Adipocyte (in vitro differentiated cells): ENCODE data around the gene HSPA9.
A peak's percentile ranks its signal among the peaks of the same experiment; 100 is the strongest.

Experiments used
- DNase-seq: peaks from one replicate; pipeline ENCODE4 v3.0.0-alpha.2; 2015; ENCODE audit warnings: low read depth
- H3K27me3 ChIP-seq: replicated peaks from 2 replicates; pipeline ENCODE4 v1.7.0; 2013; ENCODE audit warnings: mild to moderate bottlenecking, low read length, moderate library complexity; ENCODE audit not compliant: control insufficient read depth, insufficient read depth
- H3K36me3 ChIP-seq: 2 replicates; pipeline ENCODE4 v1.7.0; 2013; ENCODE audit warnings: low read length, mild to moderate bottlenecking, moderate library complexity; ENCODE audit not compliant: control insufficient read depth, insufficient read depth, severe bottlenecking
- H3K4me1 ChIP-seq: 2 replicates; pipeline ENCODE4 v1.7.0; 2013; ENCODE audit warnings: mild to moderate bottlenecking, low read length, moderate library complexity; ENCODE audit not compliant: control insufficient read depth, insufficient read depth
- H3K4me3 ChIP-seq: 2 replicates; pipeline ENCODE4 v1.7.0; 2013; ENCODE audit warnings: mild to moderate bottlenecking, low read length, moderate library complexity
- H3K9ac ChIP-seq: 2 replicates; pipeline ENCODE4 v1.7.0; 2013; ENCODE audit warnings: mild to moderate bottlenecking, low read length, moderate library complexity
- H3K9me3 ChIP-seq: 2 replicates; pipeline ENCODE4 v1.7.0; 2013; ENCODE audit warnings: mild to moderate bottlenecking, low read length, moderate library complexity; ENCODE audit not compliant: control insufficient read depth

Gene HSPA9

DNA sequence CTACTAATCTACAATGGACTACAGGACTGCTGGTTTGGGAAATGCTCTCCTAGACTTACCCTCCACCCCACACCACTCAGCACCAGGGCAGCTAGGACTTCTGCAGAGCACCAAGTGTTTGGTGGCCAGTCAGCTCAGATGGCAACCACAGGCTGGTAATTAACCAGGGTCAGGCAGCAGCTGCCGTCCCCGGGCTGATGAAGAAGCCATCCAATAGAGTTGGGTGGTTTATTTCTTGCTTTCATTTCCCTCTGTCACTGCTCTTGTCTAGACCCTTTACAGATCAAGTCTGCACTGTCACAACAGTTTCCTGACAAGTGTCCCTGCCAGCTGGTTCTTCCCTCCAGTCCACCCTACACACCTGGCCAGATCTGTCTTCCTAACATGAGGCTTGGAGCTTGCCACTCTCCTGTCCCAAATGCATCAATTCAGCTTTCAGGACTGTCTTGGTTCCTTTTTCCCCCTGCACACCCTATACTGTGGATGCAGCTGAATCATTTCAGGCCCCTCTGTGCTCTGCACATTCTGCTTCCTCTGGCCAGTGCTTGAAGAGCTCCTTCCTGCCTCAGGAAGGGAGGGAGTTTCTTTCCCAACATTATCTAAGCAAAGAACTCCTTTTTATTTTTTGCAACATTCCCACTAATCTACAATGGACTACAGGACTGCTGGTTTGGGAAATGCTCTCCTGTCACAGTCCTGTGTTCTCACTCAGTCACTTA, 30.2 kb upstream of the HSPA9 start:
- DNase-seq: no peak
- H3K4me3 ChIP-seq: no peak overlapping the region
- peaks cover 9% of the 10 kb centered on the region for H3K27me3 ChIP-seq
- H3K36me3 ChIP-seq: no peaks in the 10 kb centered on the region
- no peaks in the 10 kb centered on the region for H3K9me3 ChIP-seq
- no peak overlapping the region for H3K9ac ChIP-seq
- H3K4me1 ChIP-seq: peaks cover 22% of the 10 kb centered on the region

DNA sequence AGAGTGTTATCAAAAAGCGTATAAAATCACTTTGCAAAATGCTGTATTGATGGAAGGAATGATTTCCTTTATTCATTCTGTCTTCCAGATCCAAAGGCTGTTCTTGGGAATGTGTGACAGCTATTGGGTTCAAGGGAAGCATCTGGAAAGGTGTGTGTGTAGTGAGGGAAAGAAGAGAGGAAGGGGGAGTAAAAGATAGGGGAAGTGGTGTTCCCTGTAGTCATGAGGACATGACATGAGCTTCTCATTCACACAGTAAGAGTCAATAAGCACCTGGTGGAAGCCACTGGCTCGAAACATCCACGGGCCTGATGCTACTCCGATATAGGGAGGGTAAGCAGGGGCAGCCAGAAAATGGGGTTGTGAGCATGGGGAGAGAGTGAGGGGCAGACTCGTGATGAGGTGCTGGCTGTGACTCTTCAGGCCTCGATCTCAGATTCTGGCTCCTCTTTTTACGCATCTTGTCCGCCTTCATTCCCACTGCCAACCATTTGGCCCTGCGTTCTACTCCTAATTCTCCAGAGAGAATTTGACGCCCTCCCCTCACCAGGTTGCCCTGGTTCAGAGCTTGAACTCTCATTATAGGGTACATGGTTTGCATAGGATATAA, 29.1 kb upstream of the HSPA9 start:
- no peak for DNase-seq
- Histone ChIP-seq H3K9ac (no peak overlapping the region), H3K27me3 (peaks cover 9% of the 10 kb centered on the region), H3K4me1 (peaks cover 22% of the 10 kb centered on the region), H3K4me3 (no peak overlapping the region), H3K36me3 (no peaks in the 10 kb centered on the region), H3K9me3 (no peaks in the 10 kb centered on the region)

DNA sequence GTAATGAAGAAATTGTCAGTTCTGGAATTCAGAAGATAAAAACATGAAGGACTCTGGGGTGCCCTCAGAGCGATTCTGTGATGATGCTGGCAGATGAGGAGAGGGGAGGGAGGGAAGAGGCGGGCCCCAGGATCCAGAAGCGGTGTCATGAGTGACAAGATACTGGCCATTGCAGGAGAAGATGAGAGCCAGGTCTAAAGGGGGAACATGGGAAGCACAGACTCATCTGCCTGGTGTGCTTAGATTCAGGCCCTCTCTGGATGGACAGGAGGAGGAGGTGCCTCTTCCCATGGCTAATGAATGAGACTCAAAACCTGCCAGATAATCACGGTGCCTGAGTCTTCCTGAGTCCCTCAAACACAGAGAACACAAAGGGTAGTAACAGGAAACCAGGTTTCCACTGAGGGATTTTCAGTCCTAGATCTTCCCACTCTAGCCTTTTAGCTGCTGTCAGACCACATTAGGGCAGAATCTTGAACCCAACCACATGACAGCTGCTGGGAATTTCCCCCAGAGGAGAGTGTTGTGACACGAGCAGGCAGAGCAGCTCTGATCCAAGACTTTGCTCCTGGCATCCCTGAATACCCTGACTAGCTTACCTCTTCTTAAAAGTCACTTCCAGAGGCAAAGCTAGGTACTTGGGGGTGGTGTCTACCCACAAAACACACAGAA, 28.2 kb upstream of the HSPA9 start:
- Histone ChIP-seq H3K4me3 (no peak overlapping the region), H3K9me3 (no peaks in the 10 kb centered on the region), H3K36me3 (no peaks in the 10 kb centered on the region), H3K27me3 (peaks cover 9% of the 10 kb centered on the region), H3K4me1 (peaks cover 22% of the 10 kb centered on the region), H3K9ac (no peak overlapping the region)
- DNase-seq: peak; percentile 57

DNA sequence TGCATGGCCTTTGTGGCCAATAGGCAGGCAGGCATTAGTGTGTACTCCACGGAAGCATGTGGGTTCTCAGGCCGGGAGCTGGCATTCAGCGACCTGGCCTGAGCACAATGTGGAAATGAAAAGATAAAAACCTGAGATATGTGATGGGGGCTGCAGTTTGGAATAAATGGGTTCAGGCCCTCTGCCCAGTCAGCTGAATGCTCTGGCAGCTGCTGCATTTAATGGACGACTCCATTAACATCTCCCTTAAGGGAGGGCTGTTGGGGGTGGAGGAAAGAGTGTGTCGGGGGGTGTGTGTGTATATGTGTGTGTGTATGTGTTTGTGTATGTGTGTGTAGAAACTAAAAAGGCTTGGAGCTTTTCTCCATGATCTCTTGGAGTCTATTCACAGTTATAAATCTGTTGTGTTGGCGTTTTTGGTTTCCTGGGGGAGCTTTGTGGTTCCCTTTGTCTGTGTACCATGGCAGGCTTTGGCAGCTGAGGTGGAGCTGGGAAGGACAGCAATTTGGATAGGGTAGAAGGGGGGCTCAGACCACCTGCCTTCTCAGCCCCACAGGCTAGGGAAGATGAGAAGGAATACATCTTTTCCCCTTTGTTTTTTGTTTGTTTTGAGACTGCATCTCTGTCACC, 27.3 kb upstream of the HSPA9 start:
- no peak overlapping the region for H3K4me3 ChIP-seq
- no peaks in the 10 kb centered on the region for H3K36me3 ChIP-seq
- peaks cover 9% of the 10 kb centered on the region for H3K27me3 ChIP-seq
- no peaks in the 10 kb centered on the region for H3K9me3 ChIP-seq
- DNase-seq: no peak
- H3K9ac ChIP-seq: no peak overlapping the region
- H3K4me1 ChIP-seq: peaks cover 27% of the 10 kb centered on the region

DNA sequence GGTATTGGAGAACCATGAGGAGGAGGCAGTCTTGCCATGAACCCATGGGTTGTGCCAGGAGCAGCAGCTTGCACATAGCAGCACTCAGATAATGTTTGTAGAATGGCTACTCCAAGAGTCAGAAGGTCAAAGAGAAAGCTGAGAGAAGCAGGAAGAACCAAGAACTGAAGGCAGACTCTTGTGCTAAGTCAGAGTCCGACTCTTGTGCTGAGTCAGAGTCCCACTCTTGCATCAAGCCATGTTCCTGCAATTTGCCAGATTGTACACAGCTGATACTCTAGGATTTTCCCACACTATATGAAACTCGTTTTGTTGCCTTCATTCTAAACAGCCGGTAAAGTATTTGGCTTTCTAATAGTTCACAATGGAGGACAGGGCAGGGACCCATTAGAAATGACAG, 26.2 kb upstream of the HSPA9 start:
- H3K4me3 ChIP-seq: no peak overlapping the region
- H3K36me3 ChIP-seq: no peaks in the 10 kb centered on the region
- peak; percentile 90 for DNase-seq
- no peaks in the 10 kb centered on the region for H3K9me3 ChIP-seq
- H3K4me1 ChIP-seq: peaks cover 29% of the 10 kb centered on the region
- H3K27me3 ChIP-seq: peaks cover 3% of the 10 kb centered on the region
- H3K9ac ChIP-seq: no peak overlapping the region

DNA sequence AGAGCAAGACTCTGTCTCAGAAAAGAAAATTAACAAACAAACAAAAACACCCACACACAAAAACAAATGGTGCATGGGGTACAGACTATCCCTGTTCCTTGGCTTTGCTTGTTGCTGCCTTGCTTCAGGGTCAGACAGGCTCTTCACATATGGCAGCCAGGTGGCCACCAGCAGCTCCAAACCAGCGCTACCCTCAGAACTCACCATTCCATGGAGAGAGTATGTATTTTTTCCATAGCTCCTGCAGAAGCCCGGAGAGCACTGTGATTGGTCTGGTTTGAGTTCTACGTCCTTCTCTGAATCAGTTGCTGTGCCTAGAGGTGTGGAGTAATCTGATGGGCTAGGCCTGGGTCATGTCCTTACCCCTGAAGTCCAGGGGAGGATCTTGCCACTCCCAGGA, 25.2 kb upstream of the HSPA9 start:
- Histone ChIP-seq H3K9me3 (no peaks in the 10 kb centered on the region), H3K36me3 (no peaks in the 10 kb centered on the region), H3K27me3 (no peaks in the 10 kb centered on the region), H3K9ac (no peak overlapping the region), H3K4me3 (no peak overlapping the region), H3K4me1 (peaks cover 29% of the 10 kb centered on the region)
- no peak for DNase-seq

DNA sequence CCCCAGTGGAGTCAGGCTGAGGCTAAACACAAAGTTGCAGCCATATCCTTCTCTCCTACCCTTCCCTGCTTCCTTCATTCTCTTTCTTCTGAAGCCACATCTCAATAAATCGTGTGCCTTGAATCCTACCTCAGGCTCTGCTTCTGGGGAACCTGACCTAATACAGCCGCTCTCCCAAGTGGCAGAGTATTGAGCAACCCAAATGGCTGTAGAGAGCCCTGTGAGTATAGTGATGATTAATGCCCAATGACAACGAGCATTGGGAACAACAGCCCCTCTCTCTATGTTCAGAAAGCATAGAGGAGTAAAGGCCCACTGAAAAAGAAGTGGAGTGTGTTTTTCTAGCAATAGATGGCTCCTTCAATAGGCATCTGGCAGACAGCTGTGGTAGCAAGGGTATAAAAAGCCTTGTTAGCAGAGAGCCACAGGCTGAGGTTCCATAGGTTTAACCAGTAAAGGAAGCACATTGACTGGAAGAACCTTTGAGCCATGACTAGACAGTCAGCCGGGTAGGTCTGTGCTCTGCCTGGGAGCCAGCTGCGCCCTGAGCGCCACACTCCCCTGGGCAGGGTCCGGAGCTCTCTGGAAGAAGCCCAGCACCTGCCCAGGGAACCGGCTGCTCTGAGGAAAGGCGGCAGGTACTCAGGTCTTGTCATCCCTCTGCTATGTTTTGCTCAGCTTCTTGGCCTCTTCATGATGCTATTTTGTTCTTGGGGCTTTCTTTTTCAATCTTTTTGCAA, 22.6 kb upstream of the HSPA9 start:
- Histone ChIP-seq H3K9me3 (no peaks in the 10 kb centered on the region), H3K4me1 (peaks cover 19% of the 10 kb centered on the region), H3K36me3 (no peaks in the 10 kb centered on the region), H3K27me3 (no peaks in the 10 kb centered on the region), H3K4me3 (no peak overlapping the region), H3K9ac (no peak overlapping the region)
- no peak for DNase-seq

DNA sequence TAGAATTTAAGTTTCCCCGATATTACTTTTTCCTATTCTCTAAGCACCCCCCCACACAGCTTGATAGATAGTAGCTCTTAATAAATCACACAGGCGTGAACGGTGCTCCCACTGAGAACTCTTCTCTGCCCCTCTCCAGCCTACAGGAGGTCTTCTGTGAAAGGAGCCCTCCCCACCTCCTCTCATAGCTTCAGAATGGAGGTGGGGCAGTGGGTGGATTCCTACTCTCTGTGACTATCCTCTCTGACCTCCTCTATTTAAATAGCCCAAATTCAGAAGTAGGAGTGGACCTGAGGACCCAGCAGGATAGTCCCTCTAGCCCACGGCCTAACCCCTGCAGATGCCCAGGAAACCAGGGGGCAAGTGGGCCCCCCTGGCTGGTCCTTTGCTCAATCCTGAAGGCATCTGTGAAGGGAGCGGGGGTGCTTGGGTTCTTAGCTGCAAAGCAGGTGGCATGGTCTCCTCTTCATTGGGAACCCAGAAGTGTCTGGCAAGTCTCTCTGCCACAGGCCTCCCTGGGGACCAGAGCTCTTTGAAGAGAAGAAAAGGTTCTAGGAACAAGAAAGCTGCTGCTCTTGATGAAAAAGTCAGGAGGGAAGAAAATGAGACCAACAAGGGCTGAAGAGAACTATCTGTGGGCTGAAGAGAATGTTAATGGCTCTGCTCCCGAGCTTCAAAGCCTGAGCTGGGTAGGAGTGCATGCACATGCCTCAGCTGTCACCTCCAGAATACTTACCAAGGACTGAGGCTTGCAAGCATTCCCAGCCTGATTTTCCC, 21.1 kb upstream of the HSPA9 start:
- no peak overlapping the region for H3K4me3 ChIP-seq
- DNase-seq: no peak
- H3K4me1 ChIP-seq: peaks cover 10% of the 10 kb centered on the region

DNA sequence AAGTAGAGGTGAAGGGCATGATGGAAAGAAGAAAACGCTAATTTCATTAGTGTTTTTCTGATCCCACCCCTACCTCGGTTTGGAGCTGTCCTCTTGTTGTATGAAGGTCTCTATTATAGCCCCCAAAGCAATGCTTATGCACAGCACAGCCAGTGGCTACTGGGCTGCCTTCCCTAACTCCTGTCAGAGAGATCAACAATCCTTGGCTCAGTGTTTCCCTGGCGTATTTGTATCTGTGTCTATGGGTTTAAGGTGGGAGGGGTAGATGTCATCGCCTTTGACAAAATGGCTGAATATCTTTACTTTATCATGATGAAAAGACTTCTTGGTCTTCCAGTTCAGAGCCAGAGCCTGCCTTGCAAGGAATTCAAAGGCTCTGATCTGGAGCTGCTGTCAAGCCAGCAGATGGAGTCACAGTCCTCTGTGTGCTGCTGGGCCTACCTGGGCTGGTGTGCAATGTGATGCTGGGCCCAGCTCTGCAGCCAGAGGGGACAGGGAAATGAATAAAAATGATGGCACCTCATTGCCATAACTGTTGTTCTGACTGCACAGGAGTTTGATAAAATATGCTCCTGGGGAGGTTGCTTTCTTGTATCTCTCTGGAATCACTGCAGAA, 20.1 kb upstream of the HSPA9 start:
- H3K9me3 ChIP-seq: no peaks in the 10 kb centered on the region
- peaks cover 7% of the 10 kb centered on the region for H3K4me1 ChIP-seq
- no peak overlapping the region for H3K4me3 ChIP-seq
- no peaks in the 10 kb centered on the region for H3K36me3 ChIP-seq
- H3K9ac ChIP-seq: no peak overlapping the region
- no peaks in the 10 kb centered on the region for H3K27me3 ChIP-seq
- no peak for DNase-seq

More for the DNA sequence above, 21.1 kb upstream of the HSPA9 start:
- H3K27me3 ChIP-seq: no peaks in the 10 kb centered on the region
- no peaks in the 10 kb centered on the region for H3K9me3 ChIP-seq
- no peaks in the 10 kb centered on the region for H3K36me3 ChIP-seq
- no peak overlapping the region for H3K9ac ChIP-seq

DNA sequence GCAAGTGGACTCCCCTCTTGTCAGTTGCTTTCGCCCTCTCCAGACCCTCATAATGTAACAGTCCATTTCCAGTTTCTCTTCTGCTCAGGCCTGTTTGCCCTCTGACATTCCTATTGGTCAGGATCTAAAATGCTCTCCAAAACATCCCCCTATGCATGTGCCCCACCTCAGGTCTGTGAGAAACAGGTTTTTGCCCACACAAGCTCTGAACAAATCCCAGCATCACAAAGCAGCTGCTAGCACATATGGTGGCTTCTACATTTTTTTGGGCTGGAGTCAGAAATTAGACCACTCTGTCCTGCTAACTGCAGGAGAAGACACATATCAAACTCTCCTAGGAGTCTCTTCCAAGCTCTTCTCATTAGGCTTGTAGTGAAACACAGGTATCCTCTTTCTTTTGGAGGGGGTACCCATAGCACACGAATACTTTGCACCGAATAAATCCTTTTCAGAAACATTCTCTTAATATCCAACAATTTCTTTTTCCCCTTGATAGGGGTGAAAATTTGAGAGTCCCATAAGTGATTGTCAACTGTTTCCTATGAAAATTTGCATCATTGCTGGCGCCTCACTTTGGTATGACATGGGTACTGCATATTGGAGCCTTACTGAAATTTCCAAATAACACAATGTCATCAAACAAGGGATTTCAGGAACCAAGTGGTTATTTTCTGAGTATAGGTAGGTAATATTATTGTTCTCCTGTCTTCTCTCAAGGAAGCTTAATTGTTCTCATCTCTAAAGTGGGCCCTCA, 19.3 kb upstream of the HSPA9 start:
- Histone ChIP-seq H3K9me3 (no peaks in the 10 kb centered on the region), H3K36me3 (no peaks in the 10 kb centered on the region), H3K9ac (no peak overlapping the region), H3K27me3 (no peaks in the 10 kb centered on the region), H3K4me3 (no peak overlapping the region), H3K4me1 (peaks cover 7% of the 10 kb centered on the region)
- DNase-seq: no peak
